SK-MEL-5 (cell line): ENCODE results near the gene HSPA4. TPM values are rescaled to one million over a fixed set of nuclear protein-coding genes. Genes with fewer than 3 reads are reported as not detected.
A peak's percentile ranks its signal among the peaks of the same experiment; 100 is the strongest.
"Not testable (repeated sequence)": the region's sequence is repeated elsewhere in the genome, so short reads cannot be mapped to it uniquely, and the experiment has no call there.

Experiments
- DNase-seq: peaks from one replicate; pipeline ENCODE4 v3.0.0-alpha.2; 2016; ENCODE audit warnings: low read depth, low spot score
- in situ Hi-C: cut with HindIII; loops from 2 replicates; pipeline ENCODE4 v1.10.0; 2016; ENCODE audit warnings: low sequenced_read_pairs, high pct_unique_total_duplicates, low pct_unique_long_range_greater_than_20kb
- total RNA-seq: library from RNA; depleted of rRNA; stranded (reverse); fragments of >200 nt; shearing (Covaris generic); gene quantifications from 2 replicates; pipeline ENCODE4 v1.2.3, GENCODE V29; 2014

The HSPA4 gene
- total RNA-seq, 1 experiment from 2014 or later = 315 TPM

DNA sequence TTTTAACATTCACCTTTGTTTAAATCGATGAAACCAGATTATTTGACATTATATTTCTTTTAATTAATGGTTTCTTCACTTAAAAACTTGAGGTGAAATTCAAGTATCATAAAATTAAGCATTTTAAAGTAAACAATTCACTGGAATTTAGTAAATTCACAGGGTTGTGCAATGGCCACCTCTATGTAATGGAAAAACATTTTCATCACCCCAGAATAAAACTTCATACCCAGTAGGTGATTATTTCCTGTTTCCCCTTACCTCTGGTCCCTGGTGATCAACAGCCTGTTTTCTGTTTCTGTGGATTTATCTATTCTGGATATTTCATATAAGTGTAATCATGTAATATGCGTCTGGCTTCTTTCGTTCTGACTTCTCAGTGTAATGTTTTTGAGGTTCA is 27.2 kb downstream of the HSPA4 start:
- no peak for DNase-seq
- in situ Hi-C loops = no loop called here

DNA sequence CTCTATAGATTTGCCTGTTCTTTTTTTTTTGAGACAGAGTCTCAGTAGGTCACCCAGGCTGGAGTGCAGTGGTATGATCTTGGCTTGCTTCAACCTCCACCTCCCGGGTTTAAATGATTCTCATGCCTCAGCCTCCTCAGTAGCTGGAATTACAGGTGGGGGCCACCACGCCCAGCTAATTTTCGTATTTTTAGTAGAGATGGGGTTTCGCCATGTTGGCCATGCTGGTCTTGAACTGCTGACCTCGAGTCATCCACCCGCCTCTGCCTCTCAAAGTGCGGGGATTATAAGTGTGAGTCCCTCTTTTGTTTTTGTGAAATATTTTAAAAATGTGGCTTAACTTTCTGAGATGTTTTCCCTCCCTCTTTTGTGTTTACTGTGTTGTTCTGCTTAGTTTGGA is 29.2 kb downstream of the HSPA4 start:
- DNase-seq = no peak
- in situ Hi-C loops = no loop called here

DNA sequence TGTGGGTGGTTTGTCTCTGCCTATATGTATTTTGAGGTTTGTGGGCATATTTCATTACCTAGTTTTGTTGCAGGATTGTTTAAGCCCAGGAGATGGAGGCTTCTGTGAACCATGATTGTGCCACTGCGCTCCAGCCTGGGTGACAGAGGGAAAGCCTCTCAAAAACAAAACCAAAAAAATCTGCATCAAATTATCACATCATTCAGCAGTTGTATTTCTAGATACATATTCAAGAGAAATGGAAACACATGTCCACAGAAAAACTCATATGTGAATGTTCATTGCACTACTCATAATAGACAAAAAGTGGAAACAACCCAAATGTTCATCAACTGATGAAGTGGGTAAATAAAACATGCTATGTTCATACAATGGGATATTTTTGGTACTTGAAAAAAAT is 29.9 kb downstream of the HSPA4 start:
- no peak for DNase-seq
- in situ Hi-C loops = no loop called here

DNA sequence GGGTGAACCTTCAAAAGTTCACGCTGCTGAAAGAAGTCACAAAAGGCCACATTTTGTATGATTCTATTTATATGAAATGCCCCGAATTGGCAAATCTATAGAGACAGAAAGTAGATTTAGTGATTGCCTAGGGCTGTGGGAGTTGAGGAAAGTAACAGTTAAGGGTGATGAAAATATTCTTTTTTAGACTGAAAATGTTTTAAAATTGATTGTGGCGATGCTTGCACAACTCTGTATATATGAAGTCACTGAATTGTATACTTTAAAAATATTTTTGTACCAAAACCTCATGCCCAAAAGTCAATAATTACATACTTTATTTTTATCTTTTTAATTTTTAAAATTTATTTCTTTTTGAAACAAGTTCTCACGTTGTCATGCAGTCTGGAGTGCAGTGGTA is 30.3 kb downstream of the HSPA4 start:
- in situ Hi-C loops = no loop called here
- DNase-seq = no peak

DNA sequence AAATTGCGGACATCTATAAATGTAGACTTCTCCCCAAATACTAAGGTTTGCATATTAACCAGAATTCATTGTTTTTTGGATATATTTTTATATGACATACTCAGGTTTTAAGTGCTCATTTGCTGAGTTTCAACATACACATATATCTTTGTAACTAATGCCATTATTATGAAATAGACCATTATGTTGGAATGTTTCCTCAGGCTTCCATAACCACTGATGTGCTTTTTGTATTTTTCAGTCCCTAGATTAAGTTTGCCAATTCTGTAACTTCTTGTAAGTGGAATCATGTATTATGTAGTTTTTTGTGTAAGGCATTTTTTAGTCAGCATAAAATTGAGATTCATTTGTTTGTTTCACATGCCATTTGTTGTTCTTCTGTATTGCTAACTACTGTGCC is 32.1 kb downstream of the HSPA4 start:
- in situ Hi-C loops = no loop called here
- no peak for DNase-seq

DNA sequence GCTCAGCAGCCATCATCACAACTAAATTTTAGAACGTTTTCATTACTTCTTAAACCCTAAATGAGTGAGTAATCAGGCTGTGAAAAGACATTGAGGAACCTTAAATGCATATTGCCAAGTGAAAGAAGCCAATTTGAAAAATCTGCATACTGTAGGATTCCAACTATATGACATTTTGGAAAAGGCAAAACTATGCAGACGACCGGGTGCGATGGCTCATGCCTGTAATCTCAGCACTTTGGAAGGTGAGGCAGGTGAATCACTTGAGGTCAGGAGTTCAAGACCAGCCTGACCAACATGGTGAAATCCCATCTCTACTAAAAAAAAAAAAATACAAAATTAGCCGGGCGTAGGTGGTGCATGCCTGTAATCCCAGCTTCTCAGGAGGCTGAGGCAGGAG is 33.4 kb downstream of the HSPA4 start:
- in situ Hi-C loops, DNase-seq: not testable (repeated sequence)

DNA sequence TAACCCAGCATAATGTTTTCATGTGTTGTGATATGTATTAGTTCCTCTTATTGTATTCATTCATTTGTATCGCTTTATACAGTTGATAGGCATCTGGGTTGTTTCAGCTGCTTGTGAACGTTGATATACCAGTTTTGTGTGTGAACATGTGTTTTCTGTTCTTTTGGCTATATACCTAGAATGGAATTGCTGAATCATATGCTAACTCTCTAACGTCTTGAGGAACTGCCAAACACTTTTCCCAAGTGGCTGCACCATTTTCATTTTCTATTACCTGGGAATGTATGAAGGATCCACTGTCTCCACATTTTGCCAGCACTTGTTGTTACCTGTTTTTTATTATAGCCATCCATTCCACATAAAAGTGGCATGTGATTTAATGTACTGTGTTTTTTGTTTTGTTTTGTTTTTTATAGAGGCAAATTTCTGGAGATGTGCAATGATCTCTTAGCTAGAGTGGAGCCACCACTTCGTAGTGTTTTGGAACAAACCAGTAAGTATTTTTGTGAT is 34.6 kb downstream of the HSPA4 start:
- DNase-seq = no peak

DNA sequence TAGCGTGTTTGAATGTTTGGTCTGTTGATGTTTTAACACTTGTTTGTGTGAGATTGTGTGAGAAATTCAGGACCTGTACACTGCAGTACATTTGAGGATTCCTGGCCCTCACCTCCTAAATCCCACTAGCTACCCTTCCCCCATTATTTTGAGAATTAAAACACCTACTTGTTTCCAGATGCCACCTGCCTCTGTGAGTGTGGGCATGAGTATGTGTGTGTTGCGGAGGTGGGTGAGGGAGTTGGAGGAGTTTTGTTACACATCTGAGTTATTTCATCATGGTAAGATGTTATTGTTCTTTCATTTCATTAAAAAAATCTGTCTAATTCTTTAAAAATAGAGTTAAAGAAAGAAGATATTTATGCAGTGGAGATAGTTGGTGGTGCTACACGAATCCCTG is 36.3 kb downstream of the HSPA4 start:
- in situ Hi-C loops = no loop called here
- DNase-seq = no peak

More for the DNA sequence above, 34.6 kb downstream of the HSPA4 start:
- in situ Hi-C loops = no loop called here

DNA sequence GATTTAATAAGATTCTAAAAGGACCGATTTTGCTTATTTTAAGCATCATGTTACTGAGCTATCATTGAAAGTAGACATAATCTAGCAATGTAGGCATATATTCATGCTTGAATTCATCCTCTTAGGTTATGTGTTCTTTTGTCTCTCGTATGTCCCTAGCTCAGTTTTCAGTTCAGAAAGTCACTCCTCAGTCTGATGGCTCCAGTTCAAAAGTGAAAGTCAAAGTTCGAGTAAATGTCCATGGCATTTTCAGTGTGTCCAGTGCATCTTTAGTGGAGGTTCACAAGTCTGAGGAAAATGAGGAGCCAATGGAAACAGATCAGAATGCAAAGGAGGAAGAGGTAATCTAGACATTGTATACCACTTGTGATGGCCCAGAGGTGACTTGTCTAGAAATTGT is 39.2 kb downstream of the HSPA4 start:
- no peak for DNase-seq
- in situ Hi-C loops = no loop called here

DNA sequence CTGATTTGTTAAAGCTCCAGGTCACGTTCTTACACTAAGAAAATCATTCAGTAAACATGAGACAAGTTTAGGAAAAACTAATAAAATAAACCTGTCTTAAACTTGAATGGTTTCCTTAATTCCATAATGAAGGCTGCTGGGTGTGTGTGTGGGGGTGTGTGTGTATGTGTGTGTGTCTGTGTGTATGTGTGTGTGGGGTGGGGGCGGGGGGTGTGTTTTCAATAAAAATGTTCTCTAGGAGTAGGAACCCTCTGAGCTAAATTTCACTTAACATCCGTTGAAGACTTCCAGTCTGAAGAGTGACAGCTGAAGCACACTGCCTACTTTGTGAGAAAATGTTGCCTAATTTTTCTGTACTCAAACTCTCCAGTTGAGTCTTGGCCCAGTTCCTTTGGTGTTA is 54.5 kb downstream of the HSPA4 start:
- DNase-seq = peak; percentile 13
- in situ Hi-C loops = no loop called here

DNA sequence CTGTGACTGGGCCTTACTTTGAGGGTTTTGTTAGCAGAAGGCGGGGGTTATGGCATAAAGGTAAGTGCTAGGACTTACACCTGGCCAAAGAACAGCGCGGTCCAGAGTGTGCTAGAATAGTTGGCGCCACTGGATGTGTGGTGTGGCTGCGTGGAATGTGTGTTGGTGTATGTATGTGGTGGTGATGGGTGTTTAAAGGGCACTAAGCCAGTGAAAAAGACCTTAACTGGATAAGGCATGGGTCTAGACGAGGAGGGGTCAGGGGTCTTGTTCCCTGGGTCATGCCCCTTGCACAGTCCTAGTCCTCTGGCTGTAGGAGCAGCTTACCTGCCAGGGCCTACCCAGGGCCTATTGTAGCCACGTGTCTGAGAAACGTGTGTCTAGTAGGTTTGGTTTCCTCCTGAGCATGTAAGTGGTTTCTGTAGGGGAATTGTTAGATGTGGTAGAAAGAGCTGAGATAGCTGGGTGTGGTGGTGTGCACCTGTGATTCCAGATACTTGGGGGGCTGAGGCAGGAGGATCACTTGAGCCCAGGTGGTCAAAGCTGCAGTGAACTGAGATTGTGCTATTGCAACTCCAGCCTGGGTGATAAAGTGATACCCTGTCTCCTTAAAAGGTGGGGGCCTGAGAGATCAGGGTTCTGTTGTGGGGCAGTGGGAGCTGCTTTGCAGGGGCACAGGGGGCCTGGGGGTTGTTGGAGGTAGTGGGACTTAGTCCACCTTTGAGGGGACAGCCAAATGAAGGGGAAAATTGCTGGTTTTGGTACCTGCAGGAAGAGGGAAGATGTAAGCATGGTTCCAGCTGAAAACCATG is 55.2 kb downstream of the HSPA4 start:
- no peak for DNase-seq
- in situ Hi-C loops = no loop called here

DNA sequence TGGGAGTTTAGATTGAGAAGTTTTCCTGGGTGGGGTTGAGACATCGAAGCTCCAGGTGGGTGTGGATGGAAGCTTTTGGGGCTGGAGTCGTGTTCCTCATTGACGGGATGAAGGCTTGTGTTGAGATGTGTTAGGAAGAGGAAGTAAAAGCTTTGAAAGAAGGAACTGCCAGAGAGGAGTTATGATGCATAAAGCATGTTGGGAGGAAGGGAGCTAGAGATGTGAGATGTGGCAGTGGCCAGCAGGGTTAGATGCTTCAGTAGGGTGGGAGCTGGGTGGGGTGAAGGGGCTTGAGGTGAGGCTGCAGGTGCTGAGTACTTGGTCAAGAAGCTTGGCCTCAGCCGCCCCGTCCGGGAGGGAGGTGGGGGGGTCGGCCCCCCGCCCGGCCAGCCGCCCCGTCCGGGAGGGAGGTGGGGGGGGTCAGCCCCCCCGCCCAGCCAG is 56.7 kb downstream of the HSPA4 start:
- in situ Hi-C loops = no loop called here
- peak; percentile 19 for DNase-seq

DNA sequence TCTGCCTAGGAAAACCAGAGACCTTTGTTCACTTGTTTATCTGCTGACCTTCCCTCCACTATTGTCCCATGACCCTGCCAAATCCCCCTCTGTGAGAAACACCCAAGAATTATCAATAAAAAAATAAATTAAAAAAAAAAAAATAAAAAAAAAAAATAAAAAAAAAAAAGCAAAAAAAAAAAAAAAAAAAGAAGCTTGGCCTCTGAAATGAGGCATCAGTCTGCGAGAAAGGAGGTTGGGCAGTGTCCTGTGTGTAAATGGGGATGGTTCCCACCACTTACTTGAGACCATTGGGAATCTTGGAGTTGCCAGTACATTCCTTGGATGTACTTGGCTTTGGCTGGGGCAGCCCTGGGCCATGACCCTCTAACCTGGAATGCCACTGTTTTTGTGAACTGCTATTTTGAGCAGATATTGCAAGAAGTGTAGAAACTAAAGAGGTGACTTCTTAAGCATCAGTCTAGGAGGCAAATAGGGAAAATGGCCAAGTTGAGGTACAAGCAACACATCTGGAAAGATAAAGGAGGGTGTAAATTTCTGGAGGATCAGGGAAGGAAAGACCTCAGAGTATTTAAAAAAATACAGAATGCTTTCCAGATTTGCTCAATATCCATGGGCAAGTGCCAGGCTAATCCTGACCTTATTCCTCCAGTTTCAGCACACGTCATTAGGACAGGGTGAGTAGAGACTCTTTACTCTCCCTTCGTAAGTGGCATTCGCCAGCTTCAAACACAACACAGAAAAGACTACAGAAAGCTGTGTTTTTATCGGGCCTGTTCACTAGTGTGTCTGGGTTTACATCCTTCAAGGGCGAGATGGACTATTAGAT is 58.1 kb downstream of the HSPA4 start:
- in situ Hi-C loops = no loop called here
- DNase-seq = no peak

DNA sequence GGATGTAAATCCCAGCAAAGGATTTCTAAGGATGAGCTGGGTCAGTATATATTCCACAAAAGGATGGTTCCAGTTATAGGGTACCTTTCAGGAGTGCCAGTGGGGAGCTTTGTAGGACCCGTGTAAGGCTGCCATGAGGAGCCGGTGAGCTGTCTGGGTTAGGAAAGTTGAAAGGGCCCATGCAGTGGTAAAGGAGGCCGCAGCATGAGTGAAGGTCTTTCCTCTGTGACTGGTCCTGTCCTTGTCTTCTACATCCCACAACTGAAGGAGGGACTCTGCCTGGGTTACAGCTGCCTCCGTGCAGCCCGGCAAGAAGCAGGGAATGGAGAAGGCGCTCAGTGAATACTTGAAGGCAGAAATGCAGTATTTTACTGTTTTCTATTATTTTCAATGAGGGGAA is 58.9 kb downstream of the HSPA4 start:
- no peak for DNase-seq
- in situ Hi-C loops = no loop called here

DNA sequence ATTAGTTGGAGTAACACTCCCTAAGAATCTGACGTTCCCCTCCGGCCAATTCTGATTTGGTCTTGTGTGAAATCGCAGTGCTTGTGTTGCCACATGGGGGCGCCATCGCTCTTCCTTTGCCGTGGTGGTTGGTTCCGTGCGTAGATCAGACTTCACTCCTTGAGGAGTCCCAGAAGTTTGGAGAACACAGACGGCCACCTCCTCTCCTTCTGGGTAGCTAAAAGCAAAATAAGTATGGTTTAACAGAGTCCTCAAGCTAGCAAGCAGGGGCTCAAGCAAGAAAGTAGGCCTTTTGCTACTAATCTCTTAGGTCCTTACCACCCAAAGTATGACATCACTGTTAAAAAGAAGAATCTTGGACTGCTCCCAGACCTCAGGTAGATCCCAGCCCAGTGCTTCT is 59.5 kb downstream of the HSPA4 start:
- in situ Hi-C loops = no loop called here
- DNase-seq = peak; percentile 89

DNA sequence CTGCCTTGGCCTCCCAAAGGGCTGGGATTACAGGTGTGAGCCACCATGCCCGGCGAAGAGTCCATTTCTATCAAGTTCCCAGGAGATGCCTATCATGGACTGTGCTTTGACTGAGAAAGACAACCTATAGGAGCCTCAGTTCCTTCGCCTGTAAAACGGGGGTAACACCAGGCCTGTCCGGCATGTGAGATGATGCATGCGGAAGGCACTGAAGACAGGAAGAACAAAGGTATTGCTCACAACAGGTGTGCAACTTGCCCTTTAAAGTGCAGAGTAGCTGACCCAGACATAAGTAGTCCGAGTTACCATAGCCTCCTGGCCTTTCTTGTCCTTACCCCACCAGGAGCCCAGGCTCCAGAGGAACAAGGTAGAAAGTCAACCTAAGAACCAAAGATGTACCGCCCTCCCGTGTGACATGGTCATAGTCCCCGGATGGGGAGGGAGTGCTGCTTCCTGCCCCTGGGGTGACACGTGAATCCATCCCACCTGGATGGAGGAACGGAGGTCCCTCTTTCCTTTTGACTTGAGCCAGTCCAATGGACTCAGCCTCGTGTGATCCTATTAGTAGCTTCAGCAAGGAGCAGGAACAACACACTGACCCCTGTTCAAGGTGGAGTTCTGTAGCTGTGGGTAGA is 60.3 kb downstream of the HSPA4 start:
- in situ Hi-C loops = no loop called here
- DNase-seq = no peak

DNA sequence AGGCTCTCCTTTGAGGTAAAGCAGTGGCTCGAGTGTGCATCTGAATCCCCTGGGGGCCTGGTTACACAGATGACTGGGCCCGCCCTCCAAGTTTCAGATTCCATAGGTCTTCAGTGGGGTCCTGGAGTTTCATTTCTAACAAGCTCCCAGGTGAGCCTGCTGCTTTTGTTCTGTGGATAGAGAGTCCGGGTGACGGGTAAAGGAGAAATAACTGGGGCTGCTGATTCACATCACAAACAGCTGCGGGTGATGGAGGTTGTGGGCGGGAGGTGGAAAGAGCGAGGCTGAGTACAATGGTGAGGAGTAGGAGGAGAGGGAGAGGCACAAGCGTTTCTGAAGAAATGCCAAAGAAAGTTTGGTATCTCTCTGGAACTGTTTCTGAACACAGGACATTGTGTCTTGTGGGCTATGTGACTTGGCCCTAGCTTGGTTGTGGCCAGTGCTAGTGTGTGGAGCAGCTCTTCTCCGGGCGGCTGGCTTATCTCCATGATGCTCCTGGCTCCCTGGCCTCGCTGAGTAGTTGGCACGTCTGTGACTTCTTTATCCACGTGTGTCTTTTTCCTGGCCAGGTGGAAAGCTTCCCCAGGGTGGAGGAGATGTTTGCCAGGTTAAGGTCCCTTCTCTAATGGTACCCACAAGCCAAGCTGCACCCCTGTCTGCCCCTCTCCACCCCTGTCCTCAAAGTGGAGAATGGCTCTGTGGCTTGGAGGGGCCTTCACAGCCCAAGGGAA is 61.7 kb downstream of the HSPA4 start:
- DNase-seq = no peak
- in situ Hi-C loops = no loop called here
